H4 (cell line): ENCODE measurements around the gene SLC38A6. TPM values are rescaled to one million over a fixed set of nuclear protein-coding genes. Genes with fewer than 3 reads are reported as not detected.

ENCODE experiments used
- total RNA-seq: library from RNA; depleted of rRNA; stranded (reverse); fragments of >200 nt; shearing (Covaris generic); gene quantifications from 2 replicates; pipeline ENCODE4 v1.2.3, GENCODE V29; 2014; rRNA removed

The SLC38A6 gene
- total RNA-seq, 1 experiment from 2014 or later = 45.2 TPM

Other genes starting within 250 kb of the SLC38A6 start
- 65.5 and 76.7 TPM in 2 replicates for gene MNAT1, start 246.5 kb upstream of the SLC38A6 start, total RNA-seq
- 18.6 and 29.4 TPM in 2 replicates for gene TRMT5, start 166 bp upstream of the SLC38A6 start, total RNA-seq